Body of pancreas (tissue), 4 donors: ENCODE results near the gene COBL.

ENCODE experiments used
- POLR2A ChIP-seq, 3 donors: fragments of 450-650 bp; IDR thresholded peaks; one replicate each; pipeline ENCODE4 v1.6.1; 2016; ENCODE audit warnings: antibody characterized with exemption in 3 of 3, mild to moderate bottlenecking in 2 of 3
- TF ChIP-seq, protein P1 (sequence below), 7 experiments: fragments of 450-650 bp in 4 of 7; fragments of 200-600 bp in 3 of 7; sonication (generic) in 3 of 7; IDR thresholded peaks; one replicate each; pipeline ENCODE4 v1.5.1; 2016 to 2019; ENCODE audit warnings: antibody characterized with exemption in 7 of 7

DNA sequence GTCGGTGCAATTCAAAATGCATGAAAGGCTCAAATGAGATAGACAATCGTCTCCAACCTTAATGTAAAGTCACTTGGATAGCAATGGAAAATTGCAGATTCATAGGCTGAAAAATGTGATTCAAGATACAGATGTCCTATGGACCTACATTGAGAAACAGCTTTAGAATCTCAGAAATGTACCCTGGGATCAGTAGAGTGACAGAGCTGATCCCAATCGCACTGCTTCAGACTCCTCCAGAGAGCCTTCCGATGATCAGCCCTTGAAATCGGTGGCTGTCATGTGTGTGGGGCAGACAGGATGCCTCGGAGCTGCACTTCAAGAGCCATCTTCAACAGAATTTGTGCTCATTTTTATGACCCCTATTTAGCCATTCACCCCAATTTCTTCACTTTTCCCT, 293.8 kb downstream of the COBL start:
- TF ChIP-seq, protein P1, sequence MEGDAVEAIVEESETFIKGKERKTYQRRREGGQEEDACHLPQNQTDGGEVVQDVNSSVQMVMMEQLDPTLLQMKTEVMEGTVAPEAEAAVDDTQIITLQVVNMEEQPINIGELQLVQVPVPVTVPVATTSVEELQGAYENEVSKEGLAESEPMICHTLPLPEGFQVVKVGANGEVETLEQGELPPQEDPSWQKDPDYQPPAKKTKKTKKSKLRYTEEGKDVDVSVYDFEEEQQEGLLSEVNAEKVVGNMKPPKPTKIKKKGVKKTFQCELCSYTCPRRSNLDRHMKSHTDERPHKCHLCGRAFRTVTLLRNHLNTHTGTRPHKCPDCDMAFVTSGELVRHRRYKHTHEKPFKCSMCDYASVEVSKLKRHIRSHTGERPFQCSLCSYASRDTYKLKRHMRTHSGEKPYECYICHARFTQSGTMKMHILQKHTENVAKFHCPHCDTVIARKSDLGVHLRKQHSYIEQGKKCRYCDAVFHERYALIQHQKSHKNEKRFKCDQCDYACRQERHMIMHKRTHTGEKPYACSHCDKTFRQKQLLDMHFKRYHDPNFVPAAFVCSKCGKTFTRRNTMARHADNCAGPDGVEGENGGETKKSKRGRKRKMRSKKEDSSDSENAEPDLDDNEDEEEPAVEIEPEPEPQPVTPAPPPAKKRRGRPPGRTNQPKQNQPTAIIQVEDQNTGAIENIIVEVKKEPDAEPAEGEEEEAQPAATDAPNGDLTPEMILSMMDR (IDR thresholded peaks at IDR 0.05): no peak
- TF ChIP-seq POLR2A (IDR thresholded peaks at IDR 0.05): no peak
